Glutamatergic neuron (in vitro differentiated cells): Measurements from ENCODE around the gene ENDOV. TPM values are rescaled to one million over a fixed set of nuclear protein-coding genes. Genes with fewer than 3 reads are reported as not detected.

Experiments
- DNase-seq: peaks from one replicate; pipeline ENCODE4 v3.0.0; 2022
- H3K27ac Mint-ChIP-seq: one replicate; pipeline ENCODE4 v1.8.0; 2020; ENCODE audit warnings: mild to moderate bottlenecking, mixed read lengths, inconsistent platforms; ENCODE audit not compliant: unreplicated experiment
- H3K27me3 Mint-ChIP-seq: one replicate; pipeline ENCODE4 v1.8.0; 2020; ENCODE audit warnings: mild to moderate bottlenecking, moderate library complexity, mixed read lengths, inconsistent platforms; ENCODE audit not compliant: unreplicated experiment
- H3K36me3 Mint-ChIP-seq: one replicate; pipeline ENCODE4 v1.8.0; 2020; ENCODE audit warnings: mild to moderate bottlenecking, mixed read lengths, inconsistent platforms; ENCODE audit not compliant: unreplicated experiment
- H3K4me1 Mint-ChIP-seq: one replicate; pipeline ENCODE4 v1.8.0; 2020; ENCODE audit warnings: mild to moderate bottlenecking, low read depth, mixed read lengths, inconsistent platforms; ENCODE audit not compliant: unreplicated experiment
- H3K4me3 Mint-ChIP-seq: one replicate; pipeline ENCODE4 v1.8.0; 2020; ENCODE audit warnings: mild to moderate bottlenecking, mixed read lengths, inconsistent platforms; ENCODE audit not compliant: unreplicated experiment
- H3K9me3 Mint-ChIP-seq: one replicate; pipeline ENCODE4 v1.8.0; 2020; ENCODE audit warnings: mild to moderate bottlenecking, moderate library complexity, mixed read lengths, inconsistent platforms; ENCODE audit not compliant: unreplicated experiment
- CTCF ChIP-seq: fragments of 200-600 bp; sonication (generic); IDR thresholded peaks from one replicate; pipeline ENCODE4 v1.5.0; 2021; ENCODE audit not compliant: partially characterized antibody, unreplicated experiment
- total RNA-seq: library from RNA; stranded (reverse); fragmentation: NEBNext Ultra II Directional; extraction: Animal tissue kit (Norgen Biotek cat#: 25700); gene quantifications from one replicate; pipeline ENCODE4 v1.2.1, GENCODE V29; 2021; ENCODE audit not compliant: unreplicated experiment

Gene ENDOV
- total RNA-seq, 1 donor from 2014 or later = 42.1 TPM

- peaks cover 1% of the 10 kb centered on the region for H3K4me1 Mint-ChIP-seq
- no peak for TF ChIP-seq CTCF
- H3K4me3 Mint-ChIP-seq = no peak overlapping the region
Observed at GRCh38 chr17:80376531-80376930, 38.4 kb upstream of the ENDOV start.

GRCh38 chr17:80377798-80378197, 37.2 kb upstream of the ENDOV start:
- H3K4me1 Mint-ChIP-seq = peaks cover 4% of the 10 kb centered on the region
- peaks cover 1% of the 10 kb centered on the region for H3K9me3 Mint-ChIP-seq
- TF ChIP-seq CTCF = no peak
- H3K27me3 Mint-ChIP-seq = peaks cover 4% of the 10 kb centered on the region
- H3K36me3 Mint-ChIP-seq = no peaks in the 10 kb centered on the region
- no peak overlapping the region for H3K27ac Mint-ChIP-seq
- DNase-seq = no peak
- no peak overlapping the region for H3K4me3 Mint-ChIP-seq

More at GRCh38 chr17:80376531-80376930, 38.4 kb upstream of the ENDOV start:
- H3K9me3 Mint-ChIP-seq = peaks cover 1% of the 10 kb centered on the region
- H3K36me3 Mint-ChIP-seq = no peaks in the 10 kb centered on the region
- H3K27me3 Mint-ChIP-seq = peaks cover 2% of the 10 kb centered on the region
- no peak overlapping the region for H3K27ac Mint-ChIP-seq
- DNase-seq = no peak

- H3K36me3 Mint-ChIP-seq = peaks cover 5% of the 10 kb centered on the region
- no peak for DNase-seq
Observed at GRCh38 chr17:80379348-80379747, 35.6 kb upstream of the ENDOV start.

GRCh38 chr17:80380068-80380467, 34.9 kb upstream of the ENDOV start:
- H3K27ac Mint-ChIP-seq = no peak overlapping the region
- H3K4me3 Mint-ChIP-seq = no peak overlapping the region
- TF ChIP-seq CTCF = no peak
- peaks cover 9% of the 10 kb centered on the region for H3K27me3 Mint-ChIP-seq
- H3K4me1 Mint-ChIP-seq = peaks cover 7% of the 10 kb centered on the region
- H3K36me3 Mint-ChIP-seq = peaks cover 6% of the 10 kb centered on the region
- H3K9me3 Mint-ChIP-seq = no peaks in the 10 kb centered on the region
- no peak for DNase-seq

More at GRCh38 chr17:80379348-80379747, 35.6 kb upstream of the ENDOV start:
- H3K4me1 Mint-ChIP-seq = peaks cover 4% of the 10 kb centered on the region
- no peak for TF ChIP-seq CTCF
- no peaks in the 10 kb centered on the region for H3K9me3 Mint-ChIP-seq
- H3K27me3 Mint-ChIP-seq = peaks cover 8% of the 10 kb centered on the region
- no peak overlapping the region for H3K4me3 Mint-ChIP-seq
- H3K27ac Mint-ChIP-seq = no peak overlapping the region

GRCh38 chr17:80380555-80381002, 34.4 kb upstream of the ENDOV start:
- no peak overlapping the region for H3K4me3 Mint-ChIP-seq
- peaks cover 6% of the 10 kb centered on the region for H3K36me3 Mint-ChIP-seq
- H3K4me1 Mint-ChIP-seq = peaks cover 7% of the 10 kb centered on the region
- H3K9me3 Mint-ChIP-seq = no peaks in the 10 kb centered on the region
- peaks cover 9% of the 10 kb centered on the region for H3K27me3 Mint-ChIP-seq
- no peak for TF ChIP-seq CTCF
- DNase-seq = no peak
- no peak overlapping the region for H3K27ac Mint-ChIP-seq
